ENCODE measurements around the gene CNKSR1. TPM values are rescaled to one million over a fixed set of nuclear protein-coding genes. Genes with fewer than 3 reads are reported as not detected.

CNKSR1 gene
- total and polyA plus RNA-seq, 10 donors, result 0.68 to 5.5 (median 2.3) TPM

- intact Hi-C loops (cut with DNase I; ENCODE audit: low total_unique reads), result no loop called here
- Histone ChIP-seq H3K27ac (no peak overlapping the region), H3K36me3 (peaks cover 0 to 9% (median 0%) of the 10 kb centered on the region in 6 donors), H3K9me3 (no peaks in the 10 kb centered on the region), H3K4me1 (peaks cover 12 to 57% (median 44%) of the 10 kb centered on the region in 6 donors), H3K4me3 (no peak overlapping the region), H3K27me3 (replicated peaks in 1 of 7) (peaks cover 0 to 33% (median 13%) of the 10 kb centered on the region in 7 donors)
- WGBS, 5 donors, result 67 to 81% (median 79%) methylated on average over 4 of the region's 4 CpGs
- no peak for DNase-seq
- no peak for TF ChIP-seq CTCF (IDR thresholded peaks at IDR 0.05 in 8 of 11, conservative IDR thresholded peaks at IDR 0.05 in 3 of 11)
- TF ChIP-seq POLR2AphosphoS5 (IDR thresholded peaks at IDR 0.05), result no peak
- no peak for TF ChIP-seq POLR2A (IDR thresholded peaks at IDR 0.05)
Observed at GRCh38 chr1:26166719-26167281, 10.5 kb upstream of the CNKSR1 start.

GRCh38 chr1:26168410-26169197, 8.7 kb upstream of the CNKSR1 start, which contains the start of gene C1orf232:
Gene C1orf232, minus strand, starts transcription at chr1:26168963. Its CDS starts 464 bp downstream, at chr1:26168499.
- Histone ChIP-seq H3K27ac (peak within 1 kb of the TSS; percentile 55 to 89 (median 86)), H3K9me3 (no peaks in the 10 kb centered on the region), H3K4me3 (peak within 1 kb of the TSS; percentile 56 to 86 (median 76)), H3K27me3 (replicated peaks in 1 of 7) (peaks cover 0 to 17% (median 4%) of the 10 kb centered on the region in 7 donors), H3K4me1 (peaks cover 12 to 42% (median 33%) of the 10 kb centered on the region in 6 donors), H3K36me3 (peaks cover 0 to 10% (median 0%) of the 10 kb centered on the region in 6 donors)
- TF ChIP-seq CTCF (IDR thresholded peaks at IDR 0.05 in 8 of 11, conservative IDR thresholded peaks at IDR 0.05 in 3 of 11) (no peak), POLR2AphosphoS5 (IDR thresholded peaks at IDR 0.05) (no peak), POLR2A (IDR thresholded peaks at IDR 0.05) (no peak)
- 78 to 88% (median 87%) methylated on average over 4 to 5 of the region's 5 CpGs for WGBS, 5 donors
- no peak for DNase-seq
- intact Hi-C loops (cut with DNase I; ENCODE audit: low total_unique reads), result no loop called here

- H3K27ac ChIP-seq, result peak overlapping the region; percentile 55 to 89 (median 86)
- peaks cover 0 to 10% (median 0%) of the 10 kb centered on the region in 6 donors for H3K36me3 ChIP-seq
- peaks cover 9 to 36% (median 27%) of the 10 kb centered on the region in 6 donors for H3K4me1 ChIP-seq
- H3K9me3 ChIP-seq, result no peaks in the 10 kb centered on the region
- TF ChIP-seq CTCF (IDR thresholded peaks at IDR 0.05 in 8 of 11, conservative IDR thresholded peaks at IDR 0.05 in 3 of 11) (no peak), POLR2A (IDR thresholded peaks at IDR 0.05) (no peak), POLR2AphosphoS5 (IDR thresholded peaks at IDR 0.05) (no peak)
- H3K27me3 ChIP-seq (replicated peaks in 1 of 7), result peaks cover 0 to 11% (median 0%) of the 10 kb centered on the region in 7 donors
- no peak for DNase-seq
- intact Hi-C loops (cut with DNase I; ENCODE audit: low total_unique reads), result no loop called here
- 69 to 90% (median 73%) methylated on average over 4 of the region's 4 CpGs for WGBS, 5 donors
- H3K4me3 ChIP-seq, result peak overlapping the region in 5 of 8 donors; percentile 75 to 86 (median 77)
Observed at GRCh38 chr1:26169198-26169554, 8.1 kb upstream of the CNKSR1 start.
